GM23338 (cell line): ENCODE measurements around the gene UBE2E2. TPM values are rescaled to one million over a fixed set of nuclear protein-coding genes. Genes with fewer than 3 reads are reported as not detected.

ENCODE experiments used
- ATAC-seq: fragments of 200-7000 bp; cut with Tn5 transposase; 3 replicates; pipeline ENCODE4 v1.9.1; 2020
- DNase-seq: peaks from one replicate; pipeline ENCODE4 v3.0.0-alpha.2; 2015; ENCODE audit warnings: low spot score
- H2AFZ ChIP-seq: fragments of 200-600 bp; sonication (generic); 2 replicates; pipeline ENCODE4 v1.8.0; 2016; ENCODE audit warnings: antibody characterized with exemption, mild to moderate bottlenecking, moderate library complexity
- H3F3A ChIP-seq: fragments of 200-600 bp; sonication (generic); replicated peaks from 2 replicates; pipeline ENCODE4 v1.8.0; 2017; ENCODE audit warnings: antibody characterized with exemption, mixed run types, low read depth
- H3K27ac ChIP-seq: fragments of 200-600 bp; sonication (generic); 2 replicates; pipeline ENCODE4 v1.6.1; 2016; ENCODE audit warnings: low read depth
- H3K27me3 ChIP-seq: fragments of 200-600 bp; sonication (generic); 2 replicates; pipeline ENCODE4 v1.8.0; 2016; ENCODE audit warnings: mild to moderate bottlenecking, mixed run types, moderate library complexity; ENCODE audit not compliant: insufficient read depth
- H3K36me3 ChIP-seq: fragments of 200-600 bp; sonication (generic); 2 replicates; pipeline ENCODE4 v1.8.0; 2016; ENCODE audit warnings: mild to moderate bottlenecking; ENCODE audit not compliant: insufficient read depth
- H3K4me1 ChIP-seq: fragments of 200-600 bp; sonication (generic); 2 replicates; pipeline ENCODE4 v1.8.0; 2016; ENCODE audit warnings: mild to moderate bottlenecking, moderate library complexity; ENCODE audit not compliant: insufficient read depth
- H3K4me2 ChIP-seq: fragments of 200-600 bp; sonication (generic); 2 replicates; pipeline ENCODE4 v1.7.1; 2017; ENCODE audit warnings: mixed run types
- H3K4me3 ChIP-seq: fragments of 200-600 bp; sonication (generic); 2 replicates; pipeline ENCODE4 v1.6.1; 2016; ENCODE audit warnings: mixed run types
- H3K79me2 ChIP-seq: fragments of 200-600 bp; sonication (generic); replicated peaks from 2 replicates; pipeline ENCODE4 v1.8.0; 2017; ENCODE audit warnings: mild to moderate bottlenecking; ENCODE audit not compliant: insufficient read depth
- H3K9me2 ChIP-seq: fragments of 200-600 bp; sonication (generic); 2 replicates; pipeline ENCODE4 v1.8.0; 2017; ENCODE audit not compliant: insufficient read depth
- H4K20me1 ChIP-seq: fragments of 200-600 bp; sonication (generic); replicated peaks from 2 replicates; pipeline ENCODE4 v1.8.0; 2017; ENCODE audit warnings: mild to moderate bottlenecking; ENCODE audit not compliant: insufficient read depth
- H3K27ac Mint-ChIP-seq: 2 replicates; pipeline ENCODE4 v1.8.0; 2020; ENCODE audit warnings: inconsistent platforms, mild to moderate bottlenecking, moderate library complexity, mixed read lengths
- H3K27me3 Mint-ChIP-seq: 3 replicates; pipeline ENCODE4 v1.8.0; 2022; ENCODE audit warnings: low read depth, mild to moderate bottlenecking, moderate library complexity, mixed read lengths, inconsistent platforms; ENCODE audit not compliant: insufficient read depth, poor library complexity
- H3K36me3 Mint-ChIP-seq: 3 replicates; pipeline ENCODE4 v1.8.0; 2021; ENCODE audit warnings: low read depth, mild to moderate bottlenecking, inconsistent platforms, moderate library complexity, mixed read lengths
- H3K4me1 Mint-ChIP-seq: 3 replicates; pipeline ENCODE4 v1.8.0; 2020; ENCODE audit warnings: mild to moderate bottlenecking, inconsistent platforms, mixed read lengths
- H3K4me3 Mint-ChIP-seq: 3 replicates; pipeline ENCODE4 v1.8.0; 2021; ENCODE audit warnings: moderate library complexity, mild to moderate bottlenecking, inconsistent platforms, mixed read lengths
- H3K9me3 Mint-ChIP-seq: 3 replicates; pipeline ENCODE4 v1.8.0; 2020; ENCODE audit warnings: moderate library complexity, mild to moderate bottlenecking, inconsistent platforms, mixed read lengths
- EZH2 ChIP-seq: fragments of 200-600 bp; sonication (generic); IDR thresholded peaks from one replicate; pipeline ENCODE4 v1.8.0; 2017; ENCODE audit warnings: antibody characterized with exemption, mild to moderate bottlenecking, low read depth; ENCODE audit not compliant: unreplicated experiment
- EZH2phosphoT487 ChIP-seq: fragments of 200-600 bp; sonication (generic); IDR thresholded peaks from one replicate; pipeline ENCODE4 v1.8.1; 2018; ENCODE audit warnings: antibody characterized with exemption; ENCODE audit not compliant: unreplicated experiment
- NANOG ChIP-seq: IDR thresholded peaks from 2 replicates; pipeline ENCODE4 v1.6.1; 2016; ENCODE audit warnings: antibody characterized with exemption, borderline replicate concordance
- POLR2AphosphoS5 ChIP-seq: IDR thresholded peaks from 2 replicates; pipeline ENCODE4 v1.6.1; 2016; ENCODE audit warnings: antibody characterized with exemption, low read depth
- ZNF331 ChIP-seq: fragments of 250-450 bp; sonication (Bioruptor Pico); IDR thresholded peaks from 2 replicates; pipeline ENCODE4 v1.5.0; 2020; ENCODE audit warnings: low read depth, mild to moderate bottlenecking, moderate library complexity
- polyA plus RNA-seq: library from polyadenylated mRNA; unstranded; fragments of >200 nt; fragmentation: Nextera tagmentation; extraction: Ambion mirVana; gene quantifications from 2 replicates; pipeline ENCODE4 v1.2.1, GENCODE V29; 2016
- total RNA-seq: library from RNA; depleted of rRNA; stranded (reverse); fragments of >200 nt; shearing (Covaris generic); gene quantifications from 2 replicates; pipeline ENCODE4 v1.2.3, GENCODE V29; 2014
- TF ChIP-seq, protein P1 (sequence below): IDR thresholded peaks from 2 replicates; pipeline ENCODE4 v1.6.1; 2016; ENCODE audit warnings: antibody characterized with exemption
- TF ChIP-seq, protein P2 (sequence below): fragments of 250-450 bp; sonication (Bioruptor Pico); IDR thresholded peaks from 2 replicates; pipeline ENCODE4 v1.5.0; 2020; ENCODE audit warnings: mild to moderate bottlenecking, moderate library complexity
- TF ChIP-seq, protein P3 (sequence below): IDR thresholded peaks from one replicate; pipeline ENCODE4 v1.6.1; 2018; ENCODE audit warnings: antibody characterized with exemption; ENCODE audit not compliant: unreplicated experiment
- TF ChIP-seq, protein P4 (sequence below), 2 experiments: fragments of 200-600 bp in 1 of 2; sonication (generic) in 1 of 2; conservative IDR thresholded peaks; 2 replicates each; pipeline versions ENCODE4 v1.5.1 to v1.6.1; 2016 to 2017; ENCODE audit warnings: antibody characterized with exemption in 2 of 2, low read depth in 2 of 2, mild to moderate bottlenecking in 2 of 2, moderate library complexity in 1 of 2

UBE2E2 gene
- total and polyA plus RNA-seq, 2 experiments from 2014 or later: 86.9 to 169 TPM

DNA sequence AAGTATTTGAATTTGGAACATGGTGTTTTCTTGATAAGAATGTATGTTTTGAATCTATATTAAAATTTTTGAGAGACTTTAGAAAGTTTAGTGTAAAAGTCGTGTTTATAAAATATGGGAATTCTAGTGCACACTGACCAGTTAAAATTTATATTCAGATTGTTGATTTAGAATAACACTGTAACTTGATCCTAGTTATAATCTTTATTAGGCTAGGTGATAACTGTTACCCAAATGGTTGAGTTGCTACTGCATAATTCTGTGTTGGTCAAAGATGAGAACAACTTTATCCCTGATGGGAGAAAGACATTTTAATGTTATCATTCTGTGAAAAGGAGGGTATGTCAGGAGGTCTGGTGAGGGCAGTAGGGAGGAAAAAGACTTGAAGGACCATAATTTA lies 249.3 kb downstream of the UBE2E2 start:
- H3K4me1 ChIP-seq: peaks cover 7% of the 10 kb centered on the region; the same call in 1 of the 2 replicates
- Mint-ChIP-seq H3K4me1 (peaks cover 13% of the 10 kb centered on the region; the same call in 2 of the 3 replicates), H3K4me3 (no peak overlapping the region), H3K27ac (no peak overlapping the region), H3K36me3 (peaks cover 13% of the 10 kb centered on the region), H3K27me3 (no peaks in the 10 kb centered on the region), H3K9me3 (peaks cover 7% of the 10 kb centered on the region; the same call in 1 of the 3 replicates)
- no peaks in the 10 kb centered on the region for H3F3A ChIP-seq
- ATAC-seq (no peak), DNase-seq (no peak)
- H3K9me2 ChIP-seq: 0 out of 2 replicates have a peak, but pooled peaks cover 3% of the 10 kb centered on the region
- no peak overlapping the region for H2AFZ ChIP-seq
- peaks cover 25% of the 10 kb centered on the region for H3K79me2 ChIP-seq
- TF ChIP-seq, protein P1, sequence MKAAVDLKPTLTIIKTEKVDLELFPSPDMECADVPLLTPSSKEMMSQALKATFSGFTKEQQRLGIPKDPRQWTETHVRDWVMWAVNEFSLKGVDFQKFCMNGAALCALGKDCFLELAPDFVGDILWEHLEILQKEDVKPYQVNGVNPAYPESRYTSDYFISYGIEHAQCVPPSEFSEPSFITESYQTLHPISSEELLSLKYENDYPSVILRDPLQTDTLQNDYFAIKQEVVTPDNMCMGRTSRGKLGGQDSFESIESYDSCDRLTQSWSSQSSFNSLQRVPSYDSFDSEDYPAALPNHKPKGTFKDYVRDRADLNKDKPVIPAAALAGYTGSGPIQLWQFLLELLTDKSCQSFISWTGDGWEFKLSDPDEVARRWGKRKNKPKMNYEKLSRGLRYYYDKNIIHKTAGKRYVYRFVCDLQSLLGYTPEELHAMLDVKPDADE: no peak
- TF ChIP-seq POLR2AphosphoS5: no peak
- no peak for TF ChIP-seq EZH2
- H3K4me2 ChIP-seq: no peak overlapping the region
- no peaks in the 10 kb centered on the region for H4K20me1 ChIP-seq
- no peaks in the 10 kb centered on the region for H3K27me3 ChIP-seq
- H3K4me3 ChIP-seq: no peak overlapping the region
- no peaks in the 10 kb centered on the region for H3K36me3 ChIP-seq
- H3K27ac ChIP-seq: no peak overlapping the region

DNA sequence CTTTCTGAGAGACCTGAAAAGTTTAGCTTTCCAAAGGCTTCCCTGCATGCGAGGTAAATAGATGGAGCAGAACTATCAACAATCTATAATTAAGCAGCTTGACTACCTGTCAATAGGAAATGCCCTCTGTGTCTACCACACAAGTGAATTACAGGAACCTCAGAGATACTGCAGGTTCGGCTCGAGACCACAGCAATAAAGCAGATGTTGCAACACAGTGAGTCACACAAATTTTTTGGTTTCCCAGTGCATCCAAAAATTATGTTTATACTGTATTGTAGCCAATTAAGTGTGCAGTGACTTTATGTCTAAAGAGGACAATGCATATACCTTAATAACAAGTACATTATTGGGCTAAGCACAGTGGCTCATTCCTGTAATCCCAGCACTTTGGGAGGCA lies 252.0 kb downstream of the UBE2E2 start:
- Mint-ChIP-seq H3K4me1 (peaks cover 22% of the 10 kb centered on the region), H3K9me3 (peaks cover 7% of the 10 kb centered on the region; the same call in 1 of the 3 replicates), H3K4me3 (no peak overlapping the region), H3K27me3 (no peaks in the 10 kb centered on the region), H3K36me3 (peaks cover 16% of the 10 kb centered on the region), H3K27ac (no peak overlapping the region)
- no peak overlapping the region for H2AFZ ChIP-seq
- no peak overlapping the region for H3K27ac ChIP-seq
- no peaks in the 10 kb centered on the region for H3F3A ChIP-seq
- H3K79me2 ChIP-seq: peaks cover 26% of the 10 kb centered on the region
- peaks cover 7% of the 10 kb centered on the region; the same call in 1 of the 2 replicates for H3K4me1 ChIP-seq
- no peaks in the 10 kb centered on the region for H3K27me3 ChIP-seq
- DNase-seq: peak; percentile 18
- H4K20me1 ChIP-seq: no peaks in the 10 kb centered on the region
- no peak; the same call in 2 of the 3 replicates for ATAC-seq
- TF ChIP-seq, protein P2, sequence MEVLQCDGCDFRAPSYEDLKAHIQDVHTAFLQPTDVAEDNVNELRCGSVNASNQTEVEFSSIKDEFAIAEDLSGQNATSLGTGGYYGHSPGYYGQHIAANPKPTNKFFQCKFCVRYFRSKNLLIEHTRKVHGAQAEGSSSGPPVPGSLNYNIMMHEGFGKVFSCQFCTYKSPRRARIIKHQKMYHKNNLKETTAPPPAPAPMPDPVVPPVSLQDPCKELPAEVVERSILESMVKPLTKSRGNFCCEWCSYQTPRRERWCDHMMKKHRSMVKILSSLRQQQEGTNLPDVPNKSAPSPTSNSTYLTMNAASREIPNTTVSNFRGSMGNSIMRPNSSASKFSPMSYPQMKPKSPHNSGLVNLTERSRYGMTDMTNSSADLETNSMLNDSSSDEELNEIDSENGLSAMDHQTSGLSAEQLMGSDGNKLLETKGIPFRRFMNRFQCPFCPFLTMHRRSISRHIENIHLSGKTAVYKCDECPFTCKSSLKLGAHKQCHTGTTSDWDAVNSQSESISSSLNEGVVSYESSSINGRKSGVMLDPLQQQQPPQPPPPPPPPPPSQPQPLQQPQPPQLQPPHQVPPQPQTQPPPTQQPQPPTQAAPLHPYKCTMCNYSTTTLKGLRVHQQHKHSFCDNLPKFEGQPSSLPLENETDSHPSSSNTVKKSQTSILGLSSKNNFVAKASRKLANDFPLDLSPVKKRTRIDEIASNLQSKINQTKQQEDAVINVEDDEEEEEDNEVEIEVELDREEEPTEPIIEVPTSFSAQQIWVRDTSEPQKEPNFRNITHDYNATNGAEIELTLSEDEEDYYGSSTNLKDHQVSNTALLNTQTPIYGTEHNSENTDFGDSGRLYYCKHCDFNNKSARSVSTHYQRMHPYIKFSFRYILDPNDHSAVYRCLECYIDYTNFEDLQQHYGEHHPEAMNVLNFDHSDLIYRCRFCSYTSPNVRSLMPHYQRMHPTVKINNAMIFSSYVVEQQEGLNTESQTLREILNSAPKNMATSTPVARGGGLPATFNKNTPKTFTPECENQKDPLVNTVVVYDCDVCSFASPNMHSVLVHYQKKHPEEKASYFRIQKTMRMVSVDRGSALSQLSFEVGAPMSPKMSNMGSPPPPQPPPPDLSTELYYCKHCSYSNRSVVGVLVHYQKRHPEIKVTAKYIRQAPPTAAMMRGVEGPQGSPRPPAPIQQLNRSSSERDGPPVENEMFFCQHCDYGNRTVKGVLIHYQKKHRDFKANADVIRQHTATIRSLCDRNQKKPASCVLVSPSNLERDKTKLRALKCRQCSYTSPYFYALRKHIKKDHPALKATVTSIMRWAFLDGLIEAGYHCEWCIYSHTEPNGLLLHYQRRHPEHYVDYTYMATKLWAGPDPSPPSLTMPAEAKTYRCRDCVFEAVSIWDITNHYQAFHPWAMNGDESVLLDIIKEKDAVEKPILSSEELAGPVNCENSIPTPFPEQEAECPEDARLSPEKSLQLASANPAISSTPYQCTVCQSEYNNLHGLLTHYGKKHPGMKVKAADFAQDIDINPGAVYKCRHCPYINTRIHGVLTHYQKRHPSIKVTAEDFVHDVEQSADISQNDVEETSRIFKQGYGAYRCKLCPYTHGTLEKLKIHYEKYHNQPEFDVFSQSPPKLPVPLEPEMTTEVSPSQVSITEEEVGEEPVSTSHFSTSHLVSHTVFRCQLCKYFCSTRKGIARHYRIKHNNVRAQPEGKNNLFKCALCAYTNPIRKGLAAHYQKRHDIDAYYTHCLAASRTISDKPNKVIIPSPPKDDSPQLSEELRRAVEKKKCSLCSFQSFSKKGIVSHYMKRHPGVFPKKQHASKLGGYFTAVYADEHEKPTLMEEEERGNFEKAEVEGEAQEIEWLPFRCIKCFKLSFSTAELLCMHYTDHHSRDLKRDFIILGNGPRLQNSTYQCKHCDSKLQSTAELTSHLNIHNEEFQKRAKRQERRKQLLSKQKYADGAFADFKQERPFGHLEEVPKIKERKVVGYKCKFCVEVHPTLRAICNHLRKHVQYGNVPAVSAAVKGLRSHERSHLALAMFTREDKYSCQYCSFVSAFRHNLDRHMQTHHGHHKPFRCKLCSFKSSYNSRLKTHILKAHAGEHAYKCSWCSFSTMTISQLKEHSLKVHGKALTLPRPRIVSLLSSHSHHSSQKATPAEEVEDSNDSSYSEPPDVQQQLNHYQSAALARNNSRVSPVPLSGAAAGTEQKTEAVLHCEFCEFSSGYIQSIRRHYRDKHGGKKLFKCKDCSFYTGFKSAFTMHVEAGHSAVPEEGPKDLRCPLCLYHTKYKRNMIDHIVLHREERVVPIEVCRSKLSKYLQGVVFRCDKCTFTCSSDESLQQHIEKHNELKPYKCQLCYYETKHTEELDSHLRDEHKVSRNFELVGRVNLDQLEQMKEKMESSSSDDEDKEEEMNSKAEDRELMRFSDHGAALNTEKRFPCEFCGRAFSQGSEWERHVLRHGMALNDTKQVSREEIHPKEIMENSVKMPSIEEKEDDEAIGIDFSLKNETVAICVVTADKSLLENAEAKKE (CRISPR knock-in tag): no peak
- TF ChIP-seq, protein P3, sequence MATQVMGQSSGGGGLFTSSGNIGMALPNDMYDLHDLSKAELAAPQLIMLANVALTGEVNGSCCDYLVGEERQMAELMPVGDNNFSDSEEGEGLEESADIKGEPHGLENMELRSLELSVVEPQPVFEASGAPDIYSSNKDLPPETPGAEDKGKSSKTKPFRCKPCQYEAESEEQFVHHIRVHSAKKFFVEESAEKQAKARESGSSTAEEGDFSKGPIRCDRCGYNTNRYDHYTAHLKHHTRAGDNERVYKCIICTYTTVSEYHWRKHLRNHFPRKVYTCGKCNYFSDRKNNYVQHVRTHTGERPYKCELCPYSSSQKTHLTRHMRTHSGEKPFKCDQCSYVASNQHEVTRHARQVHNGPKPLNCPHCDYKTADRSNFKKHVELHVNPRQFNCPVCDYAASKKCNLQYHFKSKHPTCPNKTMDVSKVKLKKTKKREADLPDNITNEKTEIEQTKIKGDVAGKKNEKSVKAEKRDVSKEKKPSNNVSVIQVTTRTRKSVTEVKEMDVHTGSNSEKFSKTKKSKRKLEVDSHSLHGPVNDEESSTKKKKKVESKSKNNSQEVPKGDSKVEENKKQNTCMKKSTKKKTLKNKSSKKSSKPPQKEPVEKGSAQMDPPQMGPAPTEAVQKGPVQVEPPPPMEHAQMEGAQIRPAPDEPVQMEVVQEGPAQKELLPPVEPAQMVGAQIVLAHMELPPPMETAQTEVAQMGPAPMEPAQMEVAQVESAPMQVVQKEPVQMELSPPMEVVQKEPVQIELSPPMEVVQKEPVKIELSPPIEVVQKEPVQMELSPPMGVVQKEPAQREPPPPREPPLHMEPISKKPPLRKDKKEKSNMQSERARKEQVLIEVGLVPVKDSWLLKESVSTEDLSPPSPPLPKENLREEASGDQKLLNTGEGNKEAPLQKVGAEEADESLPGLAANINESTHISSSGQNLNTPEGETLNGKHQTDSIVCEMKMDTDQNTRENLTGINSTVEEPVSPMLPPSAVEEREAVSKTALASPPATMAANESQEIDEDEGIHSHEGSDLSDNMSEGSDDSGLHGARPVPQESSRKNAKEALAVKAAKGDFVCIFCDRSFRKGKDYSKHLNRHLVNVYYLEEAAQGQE: no peak
- TF ChIP-seq, protein P4, sequence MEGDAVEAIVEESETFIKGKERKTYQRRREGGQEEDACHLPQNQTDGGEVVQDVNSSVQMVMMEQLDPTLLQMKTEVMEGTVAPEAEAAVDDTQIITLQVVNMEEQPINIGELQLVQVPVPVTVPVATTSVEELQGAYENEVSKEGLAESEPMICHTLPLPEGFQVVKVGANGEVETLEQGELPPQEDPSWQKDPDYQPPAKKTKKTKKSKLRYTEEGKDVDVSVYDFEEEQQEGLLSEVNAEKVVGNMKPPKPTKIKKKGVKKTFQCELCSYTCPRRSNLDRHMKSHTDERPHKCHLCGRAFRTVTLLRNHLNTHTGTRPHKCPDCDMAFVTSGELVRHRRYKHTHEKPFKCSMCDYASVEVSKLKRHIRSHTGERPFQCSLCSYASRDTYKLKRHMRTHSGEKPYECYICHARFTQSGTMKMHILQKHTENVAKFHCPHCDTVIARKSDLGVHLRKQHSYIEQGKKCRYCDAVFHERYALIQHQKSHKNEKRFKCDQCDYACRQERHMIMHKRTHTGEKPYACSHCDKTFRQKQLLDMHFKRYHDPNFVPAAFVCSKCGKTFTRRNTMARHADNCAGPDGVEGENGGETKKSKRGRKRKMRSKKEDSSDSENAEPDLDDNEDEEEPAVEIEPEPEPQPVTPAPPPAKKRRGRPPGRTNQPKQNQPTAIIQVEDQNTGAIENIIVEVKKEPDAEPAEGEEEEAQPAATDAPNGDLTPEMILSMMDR (conservative IDR thresholded peaks at IDR 0.05; ENCODE audit: low read depth in 2 of 2): no peak
- TF ChIP-seq POLR2AphosphoS5 (no peak), EZH2phosphoT487 (no peak), ZNF331 (no peak), NANOG (no peak), EZH2 (no peak)
- H3K4me3 ChIP-seq: no peak overlapping the region
- H3K4me2 ChIP-seq: no peak overlapping the region; the same call in 1 of the 2 replicates
- H3K36me3 ChIP-seq: no peaks in the 10 kb centered on the region
- H3K9me2 ChIP-seq: 0 out of 2 replicates have a peak, but pooled peaks cover 8% of the 10 kb centered on the region
